GM20000 (cell line): ENCODE measurements around the gene PTCH1.

ENCODE experiments used
- DNase-seq: peaks from one replicate; pipeline ENCODE4 v3.0.0; 2012; ENCODE audit warnings: low spot score
- CTCF ChIP-seq: IDR thresholded peaks from 2 replicates; pipeline ENCODE4 v1.5.1; 2012; ENCODE audit warnings: mild to moderate bottlenecking, control low read depth; ENCODE audit errors: extremely low read depth, missing control alignments

Gene PTCH1

GRCh38 chr9:95486318-95486717, 30.5 kb downstream of the PTCH1 start:
- no peak for DNase-seq
- TF ChIP-seq CTCF = no peak

DNA sequence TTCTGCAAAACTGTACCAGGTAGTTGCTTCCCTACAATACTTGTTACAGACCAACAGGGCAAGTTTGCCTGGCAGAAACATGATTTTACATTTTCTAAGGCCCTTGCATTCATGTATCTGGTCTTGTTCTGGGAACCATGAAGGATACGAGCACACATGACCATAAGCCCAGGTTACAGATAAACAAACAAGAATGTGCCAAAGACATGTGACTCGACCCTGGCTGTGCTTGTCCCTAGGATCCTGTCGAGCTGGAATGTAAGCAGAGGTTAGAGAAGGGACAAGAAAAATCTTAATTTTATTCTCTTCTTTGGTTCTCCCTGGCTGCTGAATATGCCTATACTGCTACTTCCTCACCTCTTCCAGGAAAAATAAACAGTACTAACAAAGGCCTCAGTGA, 32.5 kb downstream of the PTCH1 start:
- no peak for TF ChIP-seq CTCF
- DNase-seq = no peak

- no peak for DNase-seq
- no peak for TF ChIP-seq CTCF
These were observed 33.3 kb downstream of the PTCH1 start for GRCh38 chr9:95483431-95483830.

GRCh38 chr9:95482621-95483020, 34.1 kb downstream of the PTCH1 start:
- no peak for TF ChIP-seq CTCF

DNA sequence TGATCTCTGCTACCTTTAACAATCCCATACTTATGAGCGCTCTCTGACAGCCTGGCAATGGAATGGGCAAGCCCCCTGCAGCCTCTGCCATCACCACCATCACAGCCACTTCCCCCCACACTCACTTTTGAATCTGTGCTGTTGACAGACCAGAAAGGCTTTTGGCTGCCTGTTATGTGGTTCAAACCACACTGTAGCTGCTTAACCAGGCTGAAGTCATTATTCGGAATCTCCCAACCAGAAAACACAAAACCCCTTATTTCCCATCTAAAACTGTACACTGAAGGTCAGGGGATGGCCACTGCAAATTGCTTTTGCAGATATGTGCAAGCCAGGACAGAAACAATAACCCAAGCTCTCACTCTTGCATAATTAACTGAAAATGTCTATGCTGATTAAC, 35.8 kb downstream of the PTCH1 start:
- DNase-seq = peak; percentile 14

More at GRCh38 chr9:95482621-95483020, 34.1 kb downstream of the PTCH1 start:
- DNase-seq = no peak

DNA sequence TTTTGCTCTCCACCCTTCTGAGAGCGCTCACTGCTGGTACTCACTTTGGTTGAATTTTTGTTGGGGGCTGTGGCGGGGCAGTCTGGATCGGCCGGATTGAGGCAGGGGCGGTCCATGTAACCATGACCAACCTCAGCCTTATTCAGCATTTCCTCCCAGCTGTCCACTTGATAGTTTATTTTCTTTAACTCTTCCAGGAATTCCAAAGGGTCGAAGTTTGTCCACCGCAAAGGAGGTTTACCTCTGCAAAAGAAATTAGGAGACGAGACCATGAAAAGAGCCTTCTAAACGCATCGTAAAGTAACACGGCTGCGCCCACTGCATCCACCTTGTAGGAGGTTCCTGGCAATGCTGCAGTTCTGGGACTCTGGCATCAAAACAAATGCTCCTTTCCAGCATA, 36.4 kb downstream of the PTCH1 start:
- TF ChIP-seq CTCF = no peak
- no peak for DNase-seq

More for the DNA sequence above, 35.8 kb downstream of the PTCH1 start:
- TF ChIP-seq CTCF = no peak

DNA sequence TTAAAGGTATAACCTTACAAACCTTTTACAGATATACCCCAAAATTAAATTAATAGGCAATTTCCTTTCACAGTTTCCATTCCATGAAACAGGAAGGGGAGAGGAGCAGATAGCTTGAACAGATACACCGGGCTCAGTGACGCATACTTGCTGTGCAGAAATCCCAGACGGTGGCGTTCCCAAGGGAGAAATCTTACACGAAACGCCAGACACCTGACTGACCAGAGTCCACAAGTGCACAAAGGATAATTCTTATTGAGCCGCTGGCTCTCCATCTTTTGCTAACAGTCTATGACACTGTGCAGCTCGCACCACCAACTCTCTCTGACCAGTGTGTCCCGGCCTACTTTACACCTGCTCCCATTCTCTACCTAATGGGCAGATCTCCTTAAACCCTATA, 37.4 kb downstream of the PTCH1 start:
- TF ChIP-seq CTCF = no peak
- no peak for DNase-seq
